NCI-H128 (cell line): ENCODE results near the gene CCSER2.
"Not testable (repeated sequence)": the region's sequence is repeated elsewhere in the genome, so short reads cannot be mapped to it uniquely, and the experiment has no call there.

Experiments used
- DNase-seq: peaks from one replicate; lab custom pipeline; 2025; ENCODE audit not compliant: unreplicated experiment; lab: John Stamatoyannopoulos, UW

The CCSER2 gene

DNA sequence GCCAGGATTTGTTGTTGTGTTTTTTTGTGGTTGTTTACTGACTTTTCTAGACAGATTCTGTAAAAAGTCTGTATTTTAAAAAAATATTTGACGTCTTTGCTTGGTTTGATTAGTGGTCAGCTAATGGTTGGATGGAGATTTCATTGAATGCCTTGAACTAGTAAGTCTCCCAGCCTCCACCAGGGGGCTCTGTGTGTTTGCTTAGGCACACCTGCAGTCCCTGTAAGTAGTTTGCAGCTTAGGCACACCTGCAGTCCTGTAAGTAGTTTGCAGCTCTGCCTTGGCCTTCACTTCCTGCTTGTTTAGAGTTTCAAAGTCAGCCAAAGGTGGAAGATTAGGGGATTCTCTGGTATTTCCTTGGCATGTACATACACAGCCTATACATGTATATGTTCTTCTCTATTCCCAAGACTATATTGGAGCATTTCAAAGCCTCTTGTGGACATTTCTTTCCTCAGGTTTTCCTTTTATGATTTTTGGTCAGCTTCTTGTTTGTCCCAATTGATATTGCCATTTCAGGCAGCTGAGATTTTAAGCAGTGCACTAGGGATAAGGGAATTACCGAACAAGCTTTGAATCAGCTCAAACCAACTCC is 101.6 kb downstream of the CCSER2 start:
- DNase-seq = no peak

DNA sequence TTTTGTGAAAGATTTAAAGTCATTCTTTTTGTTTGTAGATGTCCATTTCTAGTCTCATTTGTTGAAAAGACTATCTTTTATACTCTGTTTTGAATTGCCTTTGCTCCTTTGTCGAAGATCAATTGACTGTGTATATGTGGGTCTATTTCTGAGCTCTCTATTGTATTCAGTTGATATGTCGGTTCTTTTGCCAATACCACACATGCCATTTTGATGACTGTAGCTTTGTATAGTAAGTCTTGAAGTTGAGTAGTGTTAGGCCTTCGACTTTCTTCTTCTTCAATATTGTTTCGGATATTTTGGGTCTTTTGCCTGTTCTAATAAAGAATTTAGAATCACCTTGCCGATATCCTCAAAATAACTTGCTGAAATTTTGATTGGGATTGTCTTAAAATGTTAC is 104.5 kb downstream of the CCSER2 start:
- DNase-seq = no peak

DNA sequence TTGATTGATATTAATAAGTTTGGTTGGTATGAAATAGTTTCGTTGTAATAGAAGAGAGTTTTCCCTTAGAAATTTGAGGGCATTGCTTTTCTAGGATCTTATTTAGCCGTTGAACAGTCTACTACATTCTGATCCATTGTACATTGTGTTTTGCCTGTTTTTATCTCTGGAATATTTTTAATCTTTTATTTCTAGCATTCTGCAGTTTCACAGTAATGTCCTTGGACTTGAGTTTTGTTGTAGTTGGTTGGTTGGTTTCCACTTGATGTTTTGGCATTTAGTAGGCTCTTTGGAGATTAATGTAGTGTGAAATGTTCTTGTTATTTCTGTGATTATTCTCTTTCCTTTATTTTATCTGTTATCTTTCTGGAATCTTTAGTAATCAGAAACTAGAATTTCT is 112.4 kb downstream of the CCSER2 start:
- DNase-seq = no peak

DNA sequence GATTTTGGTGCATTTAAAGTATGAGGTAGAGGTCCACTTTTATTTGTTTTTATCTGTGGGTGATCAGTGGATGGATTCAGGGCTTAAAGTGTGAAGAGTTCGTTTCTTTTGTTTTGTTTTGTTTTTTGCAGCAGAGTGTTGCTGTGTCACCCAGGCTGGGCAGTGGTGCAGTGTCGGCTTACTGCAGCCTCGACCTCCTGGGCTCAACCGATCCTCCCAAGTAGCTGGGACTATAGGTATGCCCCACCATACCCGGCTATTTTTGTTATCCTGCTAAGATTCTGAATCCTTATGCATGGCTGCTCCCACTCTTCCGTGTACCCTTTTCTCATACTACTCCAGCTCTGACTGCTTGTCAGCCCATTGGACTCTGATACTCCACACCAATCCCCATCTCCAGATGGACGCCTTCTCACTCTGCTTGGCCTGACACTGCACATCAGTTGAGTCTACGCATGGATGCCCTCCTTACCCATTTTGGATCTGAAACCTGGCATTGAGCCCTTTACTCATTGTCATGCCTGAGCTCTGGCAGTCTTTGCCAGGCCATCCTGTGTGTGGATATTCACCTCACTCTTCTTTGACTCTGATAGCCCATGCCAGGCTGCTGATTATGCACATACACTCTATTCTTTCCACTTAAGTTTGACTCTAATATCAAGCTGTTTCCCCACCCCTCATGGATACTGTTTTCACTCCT is 119.5 kb downstream of the CCSER2 start:
- no peak for DNase-seq

DNA sequence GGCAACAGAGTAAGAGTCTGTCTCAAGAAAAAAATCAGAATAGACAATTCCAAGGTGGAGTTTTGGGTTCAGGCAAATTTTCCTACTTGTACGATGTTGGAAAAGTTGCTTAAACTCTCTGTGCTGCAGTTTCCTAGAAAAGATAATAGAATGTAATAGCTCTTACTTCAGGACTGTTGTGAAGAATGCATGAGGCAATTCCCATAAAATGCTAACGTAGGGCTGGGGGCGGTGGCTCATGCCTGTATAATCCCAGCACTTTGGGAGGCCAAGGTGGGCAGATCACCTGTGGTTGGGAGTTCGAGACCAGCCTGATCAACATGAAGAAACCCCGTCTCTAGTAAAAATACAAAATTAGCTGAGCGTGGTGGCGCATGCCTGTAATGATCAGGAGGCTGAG is 121.0 kb downstream of the CCSER2 start:
- not testable (repeated sequence) for DNase-seq

DNA sequence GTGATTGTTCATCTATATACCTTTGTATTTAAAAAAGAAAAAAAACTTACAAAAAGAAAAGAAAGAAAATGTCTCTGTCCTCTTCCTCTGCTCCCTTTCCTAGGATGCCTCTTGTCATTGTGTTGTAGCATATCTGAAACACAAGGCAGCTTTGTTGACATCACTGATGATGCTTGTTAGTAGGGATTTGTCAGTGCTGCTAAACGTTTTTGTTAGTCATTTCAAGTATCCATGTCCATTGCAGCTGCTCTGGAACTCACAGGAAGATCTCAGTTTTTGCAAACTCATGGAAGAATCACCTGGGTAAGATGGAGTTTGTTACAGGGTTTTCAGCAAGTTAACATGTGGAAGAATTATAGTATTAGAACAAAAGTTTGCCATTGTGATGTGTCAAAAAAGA is 123.6 kb downstream of the CCSER2 start:
- DNase-seq = no peak

DNA sequence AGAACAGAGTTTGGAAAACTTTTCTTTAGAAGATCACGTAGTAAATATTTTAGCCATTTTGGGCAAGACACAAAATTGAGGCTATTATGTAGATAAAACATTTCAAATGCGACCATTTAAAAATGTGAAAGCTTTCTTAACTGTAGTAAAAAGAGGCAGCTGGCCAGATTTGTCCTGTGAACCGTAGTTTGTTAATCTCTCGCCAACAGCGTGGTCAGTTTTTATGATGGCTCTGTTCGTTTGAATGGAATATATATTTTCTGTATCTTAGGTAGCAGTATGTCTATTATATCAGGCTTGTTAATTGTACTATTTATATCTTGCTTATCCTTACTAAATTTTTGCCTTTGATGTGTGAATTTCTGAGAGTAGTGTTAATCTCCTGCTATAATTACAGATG is 124.9 kb downstream of the CCSER2 start:
- no peak for DNase-seq

DNA sequence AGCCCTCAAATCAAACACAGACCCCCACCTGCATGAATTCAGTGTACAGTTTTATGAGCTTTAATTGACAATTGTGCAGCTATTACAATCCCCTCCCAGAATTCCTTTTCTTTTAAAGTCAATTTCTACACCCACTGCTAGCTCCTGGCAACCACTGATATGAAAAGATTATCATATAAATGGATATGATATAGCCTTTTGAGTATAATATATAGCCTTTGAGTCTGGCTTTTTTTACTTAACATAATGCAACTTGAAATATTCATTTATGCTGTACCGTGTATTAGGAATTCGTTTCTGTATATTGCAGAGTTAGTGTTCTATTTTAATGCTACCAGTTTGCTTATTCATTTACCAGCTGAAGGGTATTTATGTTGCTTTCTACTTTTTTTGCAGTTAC is 127.7 kb downstream of the CCSER2 start:
- no peak for DNase-seq

DNA sequence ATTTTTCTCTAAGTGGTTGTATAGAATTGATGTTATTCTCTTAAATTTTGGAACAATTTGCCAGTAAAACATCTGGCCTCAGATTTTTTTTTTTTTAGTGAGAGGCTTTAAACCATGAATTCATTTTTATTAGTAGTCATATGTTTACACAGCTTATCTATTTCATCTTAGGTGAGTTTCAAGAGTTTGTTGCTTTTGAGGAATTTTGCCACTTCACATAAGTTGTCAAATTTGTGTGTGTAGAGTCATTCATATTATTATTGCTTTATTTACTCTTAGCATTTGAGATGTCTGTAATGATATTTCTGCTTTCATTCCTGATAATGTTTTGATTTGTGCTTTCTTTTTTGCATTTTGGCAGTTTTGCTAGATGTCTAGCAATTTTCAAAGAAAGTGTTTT is 132.1 kb downstream of the CCSER2 start:
- DNase-seq = no peak

DNA sequence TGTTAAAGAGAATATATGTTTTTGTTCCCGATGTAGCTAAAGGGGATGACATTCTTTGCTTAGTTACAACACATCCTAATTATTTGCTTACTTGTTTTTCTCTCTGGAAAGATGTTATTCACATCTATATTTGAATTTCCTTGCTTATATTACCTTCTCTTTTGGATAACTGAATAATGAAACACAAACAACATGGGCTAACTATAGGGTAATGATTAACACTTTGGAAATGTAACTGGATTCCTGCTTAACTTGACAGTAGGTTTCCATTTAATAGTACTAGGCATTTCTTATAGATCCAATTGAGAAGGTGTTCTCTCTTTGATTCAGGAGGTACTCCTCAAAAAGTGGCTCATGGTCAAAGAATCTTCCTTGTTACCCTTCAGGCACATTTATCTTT is 141.1 kb downstream of the CCSER2 start:
- DNase-seq = no peak

DNA sequence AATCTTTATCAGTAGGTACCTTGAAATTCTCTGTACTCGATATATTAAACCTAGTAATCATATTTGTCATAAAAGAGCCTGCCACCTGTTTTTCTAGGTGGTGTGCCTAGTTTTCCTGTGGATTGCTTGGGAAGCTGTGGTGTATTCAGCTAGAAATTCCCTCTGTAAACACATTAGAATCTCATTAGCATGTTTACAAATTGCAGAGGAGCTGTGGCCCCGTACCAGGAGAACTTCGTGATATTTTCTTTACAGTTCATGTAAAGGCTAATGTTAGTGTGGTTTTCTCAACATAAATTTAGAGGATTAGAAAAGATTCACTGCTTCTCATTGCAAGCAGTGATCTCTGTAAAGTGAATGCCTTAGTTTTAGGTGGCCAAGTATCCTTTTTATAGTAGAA is 144.7 kb downstream of the CCSER2 start:
- DNase-seq = no peak

DNA sequence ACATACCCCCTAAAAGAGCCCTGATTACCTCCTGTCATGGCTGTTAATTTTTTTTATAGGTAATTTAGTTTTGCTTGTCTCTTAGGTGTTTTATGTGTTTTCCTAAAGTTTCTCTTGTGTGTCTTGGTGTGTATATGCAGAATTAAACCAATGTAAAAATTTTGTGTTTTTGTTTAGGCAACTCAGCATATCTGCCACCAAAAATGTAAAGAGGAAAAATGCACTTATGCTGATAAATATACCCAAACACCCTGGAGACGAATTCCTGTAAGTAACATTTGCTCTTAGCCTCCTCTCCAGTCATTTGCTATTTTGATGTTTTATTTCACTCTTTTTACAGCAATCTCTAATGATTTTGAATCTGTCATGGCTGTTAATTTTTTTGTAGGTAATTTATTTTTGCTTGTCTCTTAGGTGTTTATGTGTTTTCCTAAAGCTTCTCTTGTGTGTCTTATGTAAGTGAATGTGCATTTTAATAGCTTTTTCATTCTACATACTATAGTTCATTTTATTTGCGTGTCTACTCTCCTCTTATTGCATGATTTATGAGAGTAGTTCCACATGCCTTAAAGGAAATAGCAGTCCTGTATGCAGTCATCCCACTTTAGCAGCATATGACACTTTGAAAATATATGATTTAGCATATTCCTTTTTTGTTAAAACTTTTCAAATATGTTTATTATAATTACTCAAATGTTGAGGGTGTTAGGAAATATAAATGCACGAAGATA is 149.2 kb downstream of the CCSER2 start:
- no peak for DNase-seq

DNA sequence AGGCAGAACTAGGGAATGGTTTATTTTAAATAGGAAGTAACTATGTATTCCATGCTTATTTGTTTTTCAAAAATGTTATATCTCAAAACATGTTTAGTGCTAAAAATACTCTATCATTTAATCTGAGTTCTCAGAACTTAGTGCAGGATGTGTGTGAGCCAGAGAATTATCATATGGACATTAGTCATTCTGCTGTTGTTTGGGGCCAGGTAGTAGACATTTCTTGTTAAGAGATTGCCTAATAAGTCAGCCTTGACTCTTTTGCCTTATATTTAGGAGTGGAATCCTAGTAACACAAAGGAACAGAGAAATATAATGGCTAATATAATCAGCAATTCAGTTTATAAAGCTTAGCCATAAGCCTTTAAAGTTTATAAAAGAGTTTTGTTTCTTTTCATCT is 149.8 kb downstream of the CCSER2 start:
- no peak for DNase-seq

DNA sequence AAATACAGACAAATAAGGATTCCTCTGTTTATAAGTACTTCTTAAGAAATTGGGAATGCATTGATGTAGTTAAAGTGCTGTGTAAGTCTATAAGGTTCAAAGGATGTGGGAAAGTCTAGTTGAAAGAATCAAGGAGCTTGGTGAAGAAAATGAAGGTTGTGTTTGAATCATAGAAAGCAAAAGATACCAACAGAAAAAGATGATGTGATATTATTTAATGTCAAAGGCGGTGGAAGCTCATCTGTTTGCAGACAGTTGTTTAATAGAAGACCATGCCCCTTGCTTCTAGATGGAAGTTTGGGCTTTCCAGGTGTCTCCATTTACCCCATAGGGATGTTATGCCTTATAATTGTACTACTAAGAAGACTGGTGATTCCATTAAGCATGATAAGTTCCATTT is 150.3 kb downstream of the CCSER2 start:
- DNase-seq = no peak

DNA sequence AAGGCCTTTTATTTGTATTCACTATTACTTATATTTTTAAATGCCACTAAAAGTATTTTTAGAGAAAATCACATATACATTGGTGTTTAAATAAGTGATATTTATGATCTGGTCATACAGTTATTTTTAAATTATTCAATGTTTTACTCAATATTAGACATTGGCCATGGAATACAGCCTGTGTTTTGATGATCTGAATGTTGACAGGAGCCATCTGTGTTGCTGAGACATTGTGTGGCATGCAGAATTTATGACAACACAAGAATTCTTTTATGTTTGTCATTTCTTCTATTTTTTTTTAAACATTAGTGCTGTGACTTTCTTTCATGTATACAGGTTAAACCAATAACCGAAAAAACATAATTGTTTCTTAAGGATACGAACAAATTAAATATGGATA is 156.2 kb downstream of the CCSER2 start:
- no peak for DNase-seq

DNA sequence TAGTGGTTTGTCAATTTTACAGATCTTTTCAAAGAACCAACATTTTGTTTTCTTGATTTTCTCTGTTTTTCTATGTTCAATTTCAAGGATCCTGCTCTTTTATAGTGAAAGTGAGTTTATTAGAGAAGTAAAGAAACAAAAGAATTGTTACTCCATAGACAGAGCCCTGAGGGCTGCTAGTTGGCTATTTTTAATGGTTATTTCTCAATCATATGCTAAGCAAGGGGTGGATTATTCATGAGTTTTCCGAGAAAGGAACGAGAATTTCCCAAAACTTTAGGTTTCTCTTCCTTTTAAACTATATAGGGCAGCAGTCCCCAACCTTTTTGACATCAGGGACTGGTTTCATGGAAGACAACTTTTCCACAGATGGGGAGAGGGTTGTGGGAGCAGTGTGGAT is 165.0 kb downstream of the CCSER2 start:
- no peak for DNase-seq

DNA sequence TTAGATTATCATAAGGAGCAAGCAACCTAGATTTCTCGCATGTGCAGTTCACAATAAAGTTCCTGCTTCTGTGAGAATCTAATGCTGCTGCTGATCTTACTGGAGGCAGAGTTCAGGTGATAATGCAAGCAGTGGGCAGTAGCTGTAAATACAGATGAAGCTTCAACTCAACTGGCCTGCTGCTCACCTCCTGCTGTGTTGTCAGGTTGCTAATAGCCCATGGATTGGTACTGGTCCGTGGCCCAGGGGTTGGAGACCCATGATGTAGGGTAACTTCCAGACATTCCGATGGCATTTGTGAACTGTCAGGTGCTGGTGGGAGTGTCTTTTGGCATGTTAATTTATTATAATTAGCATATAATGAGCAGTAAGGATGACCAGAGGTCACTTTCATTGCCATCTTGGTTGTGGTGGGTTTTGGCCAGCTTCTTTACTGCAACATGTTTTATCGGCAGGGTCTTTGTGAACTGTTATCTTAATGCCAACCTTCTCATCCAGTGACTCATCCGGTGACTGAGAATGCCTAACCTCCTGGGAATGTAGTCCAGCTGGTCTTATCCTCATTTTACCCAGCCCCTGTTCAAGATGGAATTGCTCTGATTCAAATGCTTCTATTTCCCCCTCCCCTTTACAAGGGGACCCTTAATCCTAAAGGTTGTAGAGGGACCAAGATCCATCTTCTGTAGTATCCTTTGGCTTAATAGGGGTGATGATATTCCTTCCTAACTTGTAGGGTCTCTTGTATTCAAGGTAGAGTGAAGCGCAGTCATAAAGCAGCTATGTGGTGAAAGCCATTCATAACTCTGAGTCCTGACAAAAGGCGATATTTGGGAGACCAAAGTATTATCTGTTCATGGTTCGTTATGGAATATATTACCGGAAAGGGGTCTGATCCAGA is 165.8 kb downstream of the CCSER2 start:
- no peak for DNase-seq

DNA sequence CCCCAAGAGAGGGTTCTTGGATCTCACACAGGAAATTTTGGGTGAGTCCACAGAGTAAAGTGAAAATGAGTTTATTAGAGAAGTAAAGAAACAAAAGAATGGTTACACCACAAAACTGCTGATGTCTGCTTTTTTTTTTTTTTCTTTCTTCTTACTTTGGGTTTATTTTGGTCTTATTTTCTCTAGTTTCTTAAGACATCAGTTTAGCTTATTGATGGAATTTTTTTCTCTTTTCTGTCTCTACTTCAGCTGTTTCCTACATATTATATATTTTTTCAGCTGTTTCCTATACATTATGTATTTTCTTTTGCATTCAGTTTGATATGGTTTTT is 166.4 kb downstream of the CCSER2 start:
- DNase-seq = no peak

DNA sequence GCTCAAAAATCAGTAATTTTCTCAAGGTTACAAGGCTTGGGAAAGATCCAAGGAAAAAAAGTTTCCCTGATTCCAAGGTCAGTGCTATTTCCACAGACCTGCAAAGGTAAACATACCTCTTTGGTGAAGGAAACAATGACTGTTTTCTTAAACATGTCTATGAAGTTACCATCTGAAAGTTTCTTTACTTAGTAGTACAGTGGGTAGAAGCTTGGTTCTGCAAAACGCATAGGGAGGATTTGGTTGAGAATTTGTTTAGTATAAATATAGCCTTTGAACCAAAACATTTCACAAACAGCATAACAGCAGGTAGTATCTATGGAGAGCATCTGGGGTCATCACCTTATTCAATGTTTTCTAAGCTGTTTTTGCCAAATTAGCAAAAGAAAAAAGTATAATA is 169.6 kb downstream of the CCSER2 start:
- no peak for DNase-seq

DNA sequence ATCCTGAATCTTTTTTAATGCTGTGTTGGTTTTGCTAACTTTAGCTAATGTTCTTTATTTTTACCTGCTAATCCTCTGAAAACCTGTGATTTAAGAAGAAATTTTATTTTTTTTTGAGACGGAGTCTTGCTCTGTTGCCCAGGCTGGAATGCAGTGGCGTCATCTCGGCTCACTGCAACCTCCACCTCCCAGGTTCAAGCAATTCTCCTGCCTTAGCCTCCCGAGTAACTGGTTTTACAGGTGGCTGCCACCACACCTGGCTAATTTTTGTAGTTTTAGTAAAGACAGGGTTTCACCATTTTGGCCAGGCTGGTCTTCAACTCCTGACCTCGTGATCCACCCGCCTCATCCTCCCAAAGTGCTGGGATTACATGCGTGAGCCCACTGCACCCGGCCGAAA is 170.7 kb downstream of the CCSER2 start:
- DNase-seq = not testable (repeated sequence)

DNA sequence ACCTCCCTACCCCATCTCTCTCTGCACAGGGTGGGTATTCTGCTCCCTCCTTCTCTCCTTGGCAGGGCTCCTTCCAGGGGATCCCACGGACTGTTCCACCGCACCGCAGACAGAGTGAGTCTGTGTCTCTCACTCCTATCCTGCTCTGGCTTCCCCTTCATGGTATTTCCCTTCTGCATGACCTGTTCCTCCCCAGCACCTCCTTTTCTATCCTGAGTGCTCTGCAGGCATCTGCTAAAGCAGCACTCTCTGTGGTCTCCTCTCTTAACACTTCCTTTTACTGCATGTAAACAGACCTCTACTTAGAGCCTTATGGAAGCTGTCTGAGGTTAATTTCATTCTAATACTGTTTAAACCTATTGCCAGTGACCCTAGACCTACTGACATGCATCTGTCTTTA is 171.5 kb downstream of the CCSER2 start:
- DNase-seq = no peak

DNA sequence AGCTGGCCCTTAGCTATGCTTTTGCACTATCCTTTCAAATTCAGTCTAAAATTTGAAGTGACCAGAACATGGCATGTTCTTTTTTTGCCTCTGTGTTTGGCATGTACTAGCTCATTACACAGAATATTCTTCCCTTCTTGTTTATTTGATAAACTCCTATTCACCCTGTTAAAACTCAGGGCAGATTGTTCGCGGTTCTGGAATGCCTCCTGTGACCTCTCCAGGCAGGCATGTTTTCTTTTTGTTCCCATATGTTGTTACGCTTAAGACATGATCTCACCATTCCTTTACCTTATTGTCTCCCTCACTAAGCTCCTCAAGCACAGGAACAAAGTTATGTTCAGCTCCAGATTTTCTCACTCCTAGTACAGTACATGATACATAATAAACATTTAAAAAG is 181.7 kb downstream of the CCSER2 start:
- DNase-seq = no peak
